ENCODE data around the gene LINGO3. TPM values are rescaled to one million over a fixed set of nuclear protein-coding genes. Genes with fewer than 3 reads are reported as not detected.

Gene LINGO3
- total RNA-seq, 2 experiments from 2014 or later: not detected

DNA sequence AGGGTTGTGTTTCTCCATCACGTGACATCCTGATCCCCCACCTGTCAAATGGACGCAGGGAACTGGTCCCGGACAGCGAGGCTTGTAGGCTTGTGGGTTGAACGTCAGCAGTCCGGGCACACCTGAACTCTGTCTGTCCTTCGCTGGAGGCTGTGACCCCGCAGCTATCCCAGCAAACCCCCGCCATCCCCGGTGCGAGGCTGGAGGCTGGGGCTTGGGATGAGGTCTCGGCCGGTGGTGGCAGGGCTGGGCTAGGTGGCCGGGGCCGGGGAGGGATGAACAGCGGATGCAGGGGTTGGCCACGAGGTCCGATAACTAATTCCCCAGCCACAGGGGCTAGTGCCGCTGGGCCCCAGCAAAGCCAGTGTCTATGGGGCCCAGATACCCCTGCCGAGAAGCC is 11.6 kb upstream of the LINGO3 start:
- CTCF ChIA-PET: no interaction called here
- H3K36me3 Mint-ChIP-seq (ENCODE audit: low read depth): peaks cover 7% of the 10 kb centered on the region
- peaks cover 14% of the 10 kb centered on the region for H3K9me3 Mint-ChIP-seq
- H3K27ac Mint-ChIP-seq: no peak overlapping the region
- H3K4me1 Mint-ChIP-seq (ENCODE audit: low read depth): peaks cover under 1% of the 10 kb centered on the region
- DNase-seq: no peak
- H3K27me3 Mint-ChIP-seq (ENCODE audit: low read depth): peaks cover 9% of the 10 kb centered on the region
- H3K4me3 Mint-ChIP-seq: no peak overlapping the region
- intact Hi-C loops (cut with micrococcal nuclease): no loop called here

DNA sequence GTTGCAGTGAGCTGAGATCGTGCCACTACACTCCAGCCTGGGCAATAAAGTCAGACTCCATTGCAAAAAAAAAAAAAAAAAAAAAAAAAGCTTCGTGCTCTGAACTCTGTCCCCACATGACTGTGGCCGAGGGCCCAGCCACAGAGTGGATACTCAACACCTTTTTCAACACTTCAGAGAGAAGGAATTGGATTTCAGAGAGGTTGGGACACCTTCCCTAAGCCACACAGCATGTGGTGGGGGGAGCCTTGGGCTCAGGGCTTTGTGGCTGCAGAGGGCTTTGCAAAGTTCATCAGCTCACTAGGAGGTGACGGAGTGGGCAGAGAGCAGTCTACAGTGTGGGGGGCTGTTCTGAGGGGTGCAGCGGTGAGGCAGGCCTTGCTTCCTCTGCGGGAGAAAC is 11.0 kb upstream of the LINGO3 start:
- intact Hi-C loops (cut with micrococcal nuclease): no loop called here
- Mint-ChIP-seq H3K27me3 (ENCODE audit: low read depth) (peaks cover 14% of the 10 kb centered on the region), H3K9me3 (peaks cover 14% of the 10 kb centered on the region), H3K4me1 (ENCODE audit: low read depth) (no peaks in the 10 kb centered on the region), H3K4me3 (no peak overlapping the region), H3K27ac (no peak overlapping the region), H3K36me3 (ENCODE audit: low read depth) (peaks cover 4% of the 10 kb centered on the region)
- no peak for DNase-seq
- CTCF ChIA-PET: interaction anchor here (0.6 kb wide), 1 partner anchor 406 kb away, joined by 3 read pairs; no protein-coding TSS in a partner anchor

DNA sequence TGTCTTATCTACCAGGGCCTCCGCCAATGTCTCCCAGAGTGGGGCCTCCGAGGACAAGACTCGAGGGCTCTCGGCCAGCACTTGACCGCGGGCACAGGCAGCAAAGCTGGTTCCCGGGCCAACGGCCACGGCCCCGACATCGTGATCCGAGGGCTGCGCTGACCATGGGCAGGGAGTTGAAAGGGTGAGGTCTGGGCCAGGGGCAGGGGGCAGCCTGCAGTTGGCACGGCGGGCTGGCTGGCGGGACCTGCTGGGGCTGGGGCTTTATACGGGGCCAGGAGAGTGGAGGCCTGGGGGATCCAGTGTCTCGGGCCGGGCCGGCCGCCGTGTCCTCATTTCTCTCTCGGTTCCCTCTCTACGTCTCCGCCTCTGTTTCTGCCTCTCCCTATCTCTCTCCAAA is 9.8 kb upstream of the LINGO3 start:
- peaks cover 2% of the 10 kb centered on the region for H3K36me3 Mint-ChIP-seq (ENCODE audit: low read depth)
- intact Hi-C loops (cut with micrococcal nuclease): no loop called here
- H3K4me3 Mint-ChIP-seq: no peak overlapping the region
- no peaks in the 10 kb centered on the region for H3K4me1 Mint-ChIP-seq (ENCODE audit: low read depth)
- CTCF ChIA-PET: interaction anchor here (0.8 kb wide), 1 partner anchor 74 kb away, joined by 3 read pairs; no protein-coding TSS in a partner anchor
- peaks cover 14% of the 10 kb centered on the region for H3K9me3 Mint-ChIP-seq
- DNase-seq: no peak
- H3K27ac Mint-ChIP-seq: no peak overlapping the region
- peaks cover 22% of the 10 kb centered on the region for H3K27me3 Mint-ChIP-seq (ENCODE audit: low read depth)

DNA sequence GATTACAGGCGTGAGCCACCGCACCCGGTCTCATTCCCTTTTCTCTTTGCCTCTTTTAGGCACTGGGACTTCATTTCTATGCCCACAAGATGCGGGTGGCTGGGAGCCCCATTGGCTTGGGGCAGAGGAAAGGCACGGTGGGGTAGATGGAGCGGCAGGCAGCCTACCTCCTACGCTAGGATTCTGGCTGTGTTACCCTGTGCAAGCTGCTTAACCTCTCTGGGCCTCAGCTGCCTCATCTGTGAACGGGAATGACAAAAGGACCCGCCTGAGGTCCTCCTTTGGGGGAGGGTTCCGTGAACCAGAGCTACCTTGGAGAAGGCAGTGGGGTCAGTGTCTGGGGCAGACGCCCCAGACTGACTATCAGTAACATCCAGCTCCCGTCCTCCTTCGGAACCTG is 9.3 kb upstream of the LINGO3 start:
- Mint-ChIP-seq H3K36me3 (ENCODE audit: low read depth) (no peaks in the 10 kb centered on the region), H3K4me1 (ENCODE audit: low read depth) (no peaks in the 10 kb centered on the region), H3K9me3 (peaks cover 14% of the 10 kb centered on the region), H3K27me3 (ENCODE audit: low read depth) (peaks cover 24% of the 10 kb centered on the region), H3K4me3 (no peak overlapping the region), H3K27ac (no peak overlapping the region)
- DNase-seq: no peak
- intact Hi-C loops (cut with micrococcal nuclease): no loop called here
- CTCF ChIA-PET: interaction anchor here (0.8 kb wide), 1 partner anchor 74 kb away, joined by 3 read pairs; no protein-coding TSS in a partner anchor

DNA sequence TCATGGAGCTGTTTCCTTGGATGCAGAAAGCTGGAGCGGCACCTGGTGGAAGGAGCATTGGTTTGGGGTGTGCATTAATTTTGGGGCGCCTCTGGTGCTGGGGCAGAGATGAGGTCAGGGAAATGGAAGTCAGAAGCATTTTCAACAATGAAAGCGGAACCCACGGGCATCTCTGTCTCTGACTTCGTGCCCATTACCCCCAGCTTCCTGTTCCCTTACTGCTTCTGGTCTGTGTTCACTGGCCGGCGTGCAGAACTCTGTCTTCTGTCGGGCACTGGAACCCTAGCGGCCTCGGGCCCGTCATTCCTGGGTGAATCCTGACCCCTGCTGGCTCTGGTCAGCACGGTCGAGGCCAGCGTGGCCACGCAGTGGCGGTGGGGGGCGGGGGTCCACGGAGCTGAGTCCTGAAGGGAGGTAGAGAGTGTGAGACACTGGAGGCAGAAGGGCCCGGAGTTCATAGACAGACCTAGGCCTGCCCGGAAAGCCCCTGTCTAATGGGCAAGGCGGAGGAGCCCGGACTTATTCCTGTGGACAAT is 7.9 kb upstream of the LINGO3 start:
- Mint-ChIP-seq H3K9me3 (peaks cover 14% of the 10 kb centered on the region), H3K27ac (no peak overlapping the region), H3K4me3 (no peak overlapping the region), H3K27me3 (ENCODE audit: low read depth) (peaks cover 28% of the 10 kb centered on the region), H3K4me1 (ENCODE audit: low read depth) (no peaks in the 10 kb centered on the region), H3K36me3 (ENCODE audit: low read depth) (no peaks in the 10 kb centered on the region)
- CTCF ChIA-PET: interaction anchor here (0.6 to 1.1 kb wide), 3 partner anchors 23 to 321 kb away, joined by 3 to 4 read pairs (median 3); no protein-coding TSS in a partner anchor
- intact Hi-C loops (cut with micrococcal nuclease): no loop called here
- DNase-seq: peak; percentile 39

DNA sequence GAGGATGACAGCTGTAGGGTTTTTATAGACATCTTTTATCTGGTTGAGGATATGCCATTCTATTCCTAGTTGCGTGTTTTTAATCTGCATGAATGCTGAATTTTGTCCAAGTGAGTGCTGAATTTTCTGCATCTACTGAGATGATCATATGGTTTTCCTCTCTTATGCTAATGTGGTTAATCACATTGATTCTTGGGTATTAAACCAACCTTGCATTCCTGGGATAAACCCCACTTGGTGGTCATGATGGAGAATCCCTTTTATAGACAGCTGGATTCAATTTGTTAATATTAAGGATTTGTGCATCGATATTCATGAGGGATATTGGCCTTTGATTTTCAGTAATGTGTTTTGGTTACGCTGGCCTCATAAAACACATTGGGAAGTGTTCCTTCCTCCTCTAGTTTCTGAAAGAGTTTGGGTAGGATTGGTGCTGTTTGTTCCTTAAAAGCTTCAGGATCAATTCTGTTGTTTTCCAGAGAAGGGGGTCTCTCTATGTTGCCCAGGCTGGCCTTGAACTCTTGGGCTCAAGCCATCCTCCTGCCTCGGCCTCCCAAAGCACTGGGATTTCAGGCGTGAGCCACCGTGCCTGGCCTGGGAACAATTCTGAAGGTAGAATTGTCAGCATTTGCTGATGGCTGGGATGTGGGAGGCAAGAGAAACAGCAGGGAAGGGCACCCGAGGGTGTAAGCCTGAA is 7.3 kb upstream of the LINGO3 start:
- no peaks in the 10 kb centered on the region for H3K4me1 Mint-ChIP-seq (ENCODE audit: low read depth)
- H3K27me3 Mint-ChIP-seq (ENCODE audit: low read depth): peaks cover 31% of the 10 kb centered on the region
- H3K27ac Mint-ChIP-seq: no peak overlapping the region
- CTCF ChIA-PET: interaction anchor here (1.1 kb wide), 1 partner anchor 322 kb away, joined by 4 read pairs; no protein-coding TSS in a partner anchor
- DNase-seq: no peak
- no peak overlapping the region for H3K4me3 Mint-ChIP-seq
- intact Hi-C loops (cut with micrococcal nuclease): no loop called here
- peaks cover 14% of the 10 kb centered on the region for H3K9me3 Mint-ChIP-seq
- no peaks in the 10 kb centered on the region for H3K36me3 Mint-ChIP-seq (ENCODE audit: low read depth)

DNA sequence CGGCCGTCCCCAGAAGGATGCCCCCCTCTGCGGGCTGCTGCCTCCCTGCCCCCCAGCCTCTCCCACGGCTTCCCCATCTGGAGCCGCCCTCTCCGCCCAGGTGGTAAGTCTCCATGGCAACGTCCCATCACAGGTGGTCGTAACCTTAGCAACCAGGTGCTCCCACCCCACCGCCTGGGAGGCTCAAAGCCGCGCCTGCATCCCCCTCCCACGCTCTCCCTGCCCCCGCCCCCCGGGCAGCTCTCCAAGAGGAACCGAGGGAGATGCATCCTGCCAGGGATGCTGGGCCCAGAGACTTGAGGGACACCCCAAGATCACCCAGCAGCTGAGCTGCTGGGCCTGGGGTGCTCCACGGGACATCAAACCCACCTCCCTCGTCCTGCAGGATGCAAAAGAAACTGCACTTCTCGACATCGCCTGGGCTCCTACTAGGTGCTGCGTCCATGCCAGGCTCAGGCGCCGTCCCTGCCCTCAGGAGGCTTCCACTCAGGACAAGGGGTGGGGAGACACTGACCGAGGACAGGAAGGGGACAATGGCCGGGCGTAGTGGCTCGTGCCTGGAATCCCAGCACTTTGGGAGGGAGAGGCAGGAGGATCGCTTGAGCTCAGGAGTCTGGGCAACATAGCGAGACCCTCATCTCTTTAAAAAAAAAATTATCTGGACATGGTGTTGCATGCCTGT is 5.0 kb upstream of the LINGO3 start:
- Mint-ChIP-seq H3K4me1 (ENCODE audit: low read depth) (peaks cover 2% of the 10 kb centered on the region), H3K27me3 (ENCODE audit: low read depth) (peaks cover 50% of the 10 kb centered on the region), H3K36me3 (ENCODE audit: low read depth) (no peaks in the 10 kb centered on the region), H3K4me3 (no peak overlapping the region), H3K9me3 (peaks cover 14% of the 10 kb centered on the region), H3K27ac (no peak overlapping the region)
- intact Hi-C loops (cut with micrococcal nuclease): no loop called here
- no peak for DNase-seq
- CTCF ChIA-PET: interaction anchor here (0.7 kb wide), 1 partner anchor 722 kb away, joined by 3 read pairs; no protein-coding TSS in a partner anchor

DNA sequence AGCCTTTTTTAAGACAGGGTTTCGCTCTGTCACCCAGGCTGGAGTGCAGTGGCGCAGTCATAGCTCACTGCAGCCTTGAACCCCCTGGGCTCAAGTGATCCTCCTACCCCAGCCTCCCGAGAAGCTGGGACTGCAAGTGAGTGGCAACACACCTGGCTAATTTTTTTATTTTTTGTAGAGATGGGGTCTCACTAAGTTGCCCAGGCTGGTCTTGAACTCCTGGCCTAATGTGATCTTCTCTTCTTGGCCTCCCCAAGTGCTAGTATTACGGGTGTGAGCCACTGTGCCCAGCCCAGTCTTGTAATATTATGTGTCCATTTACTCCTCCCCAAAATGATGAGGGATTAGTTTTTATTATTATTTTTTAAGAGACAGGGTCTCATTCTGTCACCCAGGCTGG is 3.1 kb upstream of the LINGO3 start:
- Mint-ChIP-seq H3K4me3 (no peak overlapping the region), H3K27me3 (ENCODE audit: low read depth) (peaks cover 61% of the 10 kb centered on the region), H3K27ac (no peak overlapping the region), H3K4me1 (ENCODE audit: low read depth) (peaks cover 5% of the 10 kb centered on the region), H3K9me3 (peaks cover 14% of the 10 kb centered on the region), H3K36me3 (ENCODE audit: low read depth) (no peaks in the 10 kb centered on the region)
- CTCF ChIA-PET: no interaction called here
- intact Hi-C loops (cut with micrococcal nuclease): no loop called here
- DNase-seq: no peak

DNA sequence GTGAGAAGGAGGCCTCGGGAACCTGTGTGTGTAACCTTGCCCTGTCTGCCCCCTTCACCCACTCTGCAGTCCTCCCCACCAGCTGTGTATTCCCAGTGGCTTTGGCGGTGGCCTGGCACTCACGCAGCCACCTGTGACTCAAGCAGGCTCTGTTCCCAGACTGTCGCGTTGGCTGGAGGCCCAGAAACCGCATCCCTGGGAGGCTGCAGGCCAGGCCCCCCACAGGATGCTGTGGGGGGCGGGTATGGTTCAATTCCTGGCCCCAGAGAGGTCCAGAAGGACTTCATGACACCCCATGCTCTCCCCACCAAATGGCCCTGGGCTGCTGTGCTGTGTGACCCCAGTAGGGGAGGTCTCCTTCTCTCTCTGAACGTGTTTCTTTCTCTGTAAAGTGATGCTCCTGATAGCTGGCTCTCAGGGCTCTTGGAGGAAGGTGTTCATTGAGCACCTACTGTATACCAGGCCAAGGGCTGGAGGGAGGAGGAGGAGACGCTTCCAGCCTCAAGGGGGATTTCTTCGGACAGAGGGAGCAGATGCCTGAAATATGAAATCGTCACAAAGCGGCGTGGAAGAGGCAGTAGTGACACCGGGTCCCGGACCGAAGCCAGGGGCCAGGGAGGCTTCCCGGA is 1.9 kb upstream of the LINGO3 start:
- peaks cover 63% of the 10 kb centered on the region for H3K27me3 Mint-ChIP-seq (ENCODE audit: low read depth)
- H3K36me3 Mint-ChIP-seq (ENCODE audit: low read depth): no peaks in the 10 kb centered on the region
- no peak overlapping the region for H3K4me3 Mint-ChIP-seq
- peaks cover 2% of the 10 kb centered on the region for H3K9me3 Mint-ChIP-seq
- CTCF ChIA-PET: no interaction called here
- H3K4me1 Mint-ChIP-seq (ENCODE audit: low read depth): peaks cover 5% of the 10 kb centered on the region
- no peak overlapping the region for H3K27ac Mint-ChIP-seq
- no peak for DNase-seq
- intact Hi-C loops (cut with micrococcal nuclease): no loop called here

DNA sequence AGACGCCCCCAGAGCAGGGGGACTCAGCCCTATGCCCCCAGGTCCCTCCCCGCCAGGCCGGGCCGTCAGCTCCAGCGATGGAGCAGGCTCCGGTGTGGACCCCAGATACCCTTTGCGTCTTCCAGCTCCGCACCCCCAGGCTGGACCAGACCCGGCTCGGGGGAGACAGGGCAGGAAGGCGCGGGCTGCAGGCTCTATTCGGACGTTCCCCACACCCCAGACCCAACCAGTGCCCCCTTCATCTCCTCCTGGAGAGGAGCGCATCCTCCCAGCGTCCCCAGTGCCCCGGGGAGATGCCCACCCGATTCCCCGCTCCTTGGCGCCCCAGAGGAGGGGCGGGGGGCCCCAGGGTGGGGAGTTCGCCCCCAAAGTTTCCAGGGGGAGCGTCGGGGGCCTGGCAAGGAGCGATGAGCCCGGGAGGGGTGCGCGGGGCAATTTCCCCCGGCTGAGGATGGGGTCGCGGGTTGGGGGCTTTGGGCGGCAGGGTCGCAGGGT is 389 bp downstream of the LINGO3 start:
- Mint-ChIP-seq H3K4me3 (no peak overlapping the region), H3K36me3 (ENCODE audit: low read depth) (no peaks in the 10 kb centered on the region), H3K27me3 (ENCODE audit: low read depth) (peaks cover 65% of the 10 kb centered on the region), H3K4me1 (ENCODE audit: low read depth) (peaks cover 14% of the 10 kb centered on the region), H3K27ac (no peak overlapping the region), H3K9me3 (no peaks in the 10 kb centered on the region)
- intact Hi-C loops (cut with micrococcal nuclease): no loop called here
- DNase-seq: no peak
- CTCF ChIA-PET: no interaction called here

DNA sequence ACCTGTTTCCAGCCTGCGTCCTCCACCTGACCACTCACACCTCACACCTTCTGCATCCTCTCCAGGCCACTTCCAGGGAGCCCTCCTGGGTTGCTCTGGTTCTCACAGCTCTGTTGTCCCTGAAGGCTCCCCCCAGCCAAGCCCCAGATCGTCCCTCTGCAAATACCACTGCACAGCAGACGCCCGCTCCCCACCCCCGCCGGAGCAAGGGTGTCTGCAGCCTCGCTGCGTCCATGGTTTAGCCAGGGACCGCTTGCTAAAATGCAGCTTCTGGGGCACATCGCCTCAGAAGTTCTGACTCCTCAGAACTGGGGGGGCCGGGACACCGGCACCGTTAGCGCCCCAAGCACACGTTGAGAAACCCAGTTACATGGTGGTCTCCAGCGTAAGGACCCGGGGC is 983 bp downstream of the LINGO3 start:
- Mint-ChIP-seq H3K9me3 (no peaks in the 10 kb centered on the region), H3K36me3 (ENCODE audit: low read depth) (no peaks in the 10 kb centered on the region), H3K27me3 (ENCODE audit: low read depth) (peaks cover 60% of the 10 kb centered on the region), H3K4me3 (no peak overlapping the region), H3K4me1 (ENCODE audit: low read depth) (peaks cover 16% of the 10 kb centered on the region), H3K27ac (no peak overlapping the region)
- intact Hi-C loops (cut with micrococcal nuclease): no loop called here
- no peak for DNase-seq
- CTCF ChIA-PET: no interaction called here

DNA sequence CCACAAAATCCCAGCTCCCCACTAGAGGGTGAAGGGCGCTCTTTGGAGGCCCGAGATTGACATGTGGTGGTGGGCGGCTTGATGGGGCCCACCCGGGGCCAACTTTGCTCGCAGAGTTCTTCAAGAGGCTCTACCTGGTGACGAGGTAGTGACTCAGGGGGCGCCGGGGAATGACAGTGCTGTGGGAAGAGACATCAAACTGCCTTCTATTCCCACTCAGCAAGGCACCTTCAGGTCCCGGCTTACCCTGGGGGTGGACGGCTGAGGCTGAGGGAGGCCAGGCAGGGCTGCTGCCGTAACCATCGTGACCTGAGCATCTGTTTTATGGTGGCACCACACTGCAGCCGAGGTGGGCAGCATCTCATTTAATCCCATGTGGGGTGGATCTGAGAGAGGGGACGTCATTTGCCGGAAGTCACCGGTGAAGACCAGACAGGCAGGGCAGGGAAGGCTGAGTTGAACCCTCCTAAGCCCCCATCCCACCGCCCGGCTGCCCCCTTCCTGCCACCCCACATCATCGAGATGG is 1.6 kb downstream of the LINGO3 start:
- Mint-ChIP-seq H3K27ac (no peak overlapping the region), H3K27me3 (ENCODE audit: low read depth) (peaks cover 61% of the 10 kb centered on the region), H3K36me3 (ENCODE audit: low read depth) (no peaks in the 10 kb centered on the region), H3K4me1 (ENCODE audit: low read depth) (peaks cover 16% of the 10 kb centered on the region), H3K4me3 (no peak overlapping the region), H3K9me3 (no peaks in the 10 kb centered on the region)
- CTCF ChIA-PET: interaction anchor here (1.0 kb wide), 1 partner anchor 86 kb away, joined by 4 read pairs; no protein-coding TSS in a partner anchor
- intact Hi-C loops (cut with micrococcal nuclease): no loop called here
- no peak for DNase-seq
